NT2/D1 (cell line): ENCODE measurements around the gene SPIB.

Source experiments
- DNase-seq: peaks from one replicate; pipeline ENCODE4 v3.0.0-alpha.2; 2011; ENCODE audit warnings: low read depth, low spot score
- H3K27me3 ChIP-seq: 2 replicates; pipeline ENCODE4 v1.6.0; 2011; ENCODE audit warnings: mild to moderate bottlenecking; ENCODE audit not compliant: insufficient read length, insufficient read depth
- H3K36me3 ChIP-seq: 2 replicates; pipeline ENCODE4 v1.6.1; 2011; ENCODE audit warnings: mild to moderate bottlenecking, low read length, mixed read lengths; ENCODE audit not compliant: insufficient read depth, insufficient read length
- H3K4me1 ChIP-seq: 2 replicates; pipeline ENCODE4 v1.5.1; 2011; ENCODE audit not compliant: insufficient read depth, insufficient read length
- H3K4me3 ChIP-seq: 2 replicates; pipeline ENCODE4 v1.5.1; 2011; ENCODE audit warnings: low read depth; ENCODE audit not compliant: insufficient read length
- H3K9ac ChIP-seq: 2 replicates; pipeline ENCODE4 v1.6.0; 2011; ENCODE audit warnings: low read depth; ENCODE audit not compliant: insufficient read length
- H3K9me3 ChIP-seq: 2 replicates; pipeline ENCODE4 v1.5.1; 2011; ENCODE audit warnings: mild to moderate bottlenecking, low read length; ENCODE audit not compliant: insufficient read depth
- SUZ12 ChIP-seq: IDR thresholded peaks from 2 replicates; pipeline ENCODE4 v1.6.1; 2011; ENCODE audit not compliant: insufficient read length, insufficient read depth; ENCODE audit errors: extremely low read depth
- YY1 ChIP-seq: IDR thresholded peaks from 2 replicates; pipeline ENCODE4 v1.6.1; 2011; ENCODE audit not compliant: insufficient read length, insufficient read depth
- ZNF274 ChIP-seq: IDR thresholded peaks from 2 replicates; pipeline ENCODE4 v1.6.1; 2011; ENCODE audit warnings: mild to moderate bottlenecking, low read depth, low read length

SPIB gene

DNA sequence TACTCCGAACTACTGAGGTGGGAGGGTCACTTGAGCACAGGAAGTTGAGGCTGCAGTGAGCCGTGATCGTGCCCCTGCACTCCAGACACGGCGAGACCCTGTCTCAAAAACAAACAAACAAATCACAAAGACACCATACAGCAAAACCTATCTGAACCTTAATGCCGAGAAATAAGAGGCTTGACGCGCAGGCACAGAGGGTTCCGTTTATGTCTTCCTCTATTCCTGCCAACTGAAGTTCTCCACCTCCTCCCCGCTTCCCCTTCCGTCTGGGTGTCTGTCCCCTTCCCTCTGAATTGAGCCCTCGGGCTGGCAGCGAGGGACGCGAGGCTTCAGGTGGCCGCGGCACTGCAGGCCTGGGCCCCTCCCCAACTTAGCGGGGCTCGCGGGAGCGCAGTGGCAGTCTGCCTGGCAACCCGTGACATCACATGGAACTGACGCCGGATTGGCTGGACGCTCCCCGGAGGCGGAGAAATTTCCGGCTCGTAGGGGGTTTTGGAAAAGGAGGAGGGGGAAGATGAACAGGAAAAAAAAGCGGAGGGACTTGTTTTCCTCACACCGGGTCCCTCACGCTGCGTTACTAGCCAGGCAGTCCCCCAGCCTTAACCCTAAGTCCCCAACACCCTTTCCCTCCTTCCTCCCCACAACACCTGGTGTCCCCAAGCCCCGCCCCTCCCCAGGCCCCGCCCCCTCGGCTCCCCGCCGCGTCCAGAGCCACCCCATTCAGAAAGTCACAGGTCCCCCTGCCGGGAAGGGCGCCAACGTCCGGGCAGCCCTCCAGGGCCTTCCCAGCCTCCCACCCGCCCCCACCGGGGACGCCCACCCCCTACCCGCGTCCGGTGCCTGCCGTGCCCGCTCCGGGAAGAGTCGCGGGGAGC, 12.8 kb downstream of the SPIB start:
- Histone ChIP-seq H3K36me3 (no peaks in the 10 kb centered on the region), H3K9ac (peak overlapping the region; percentile 74), H3K9me3 (no peaks in the 10 kb centered on the region), H3K4me1 (peaks cover 7% of the 10 kb centered on the region), H3K4me3 (peak overlapping the region; percentile 47), H3K27me3 (no peaks in the 10 kb centered on the region)
- no peak for TF ChIP-seq YY1
- TF ChIP-seq SUZ12, result no peak
- TF ChIP-seq ZNF274, result no peak
- peak; percentile 56 for DNase-seq

DNA sequence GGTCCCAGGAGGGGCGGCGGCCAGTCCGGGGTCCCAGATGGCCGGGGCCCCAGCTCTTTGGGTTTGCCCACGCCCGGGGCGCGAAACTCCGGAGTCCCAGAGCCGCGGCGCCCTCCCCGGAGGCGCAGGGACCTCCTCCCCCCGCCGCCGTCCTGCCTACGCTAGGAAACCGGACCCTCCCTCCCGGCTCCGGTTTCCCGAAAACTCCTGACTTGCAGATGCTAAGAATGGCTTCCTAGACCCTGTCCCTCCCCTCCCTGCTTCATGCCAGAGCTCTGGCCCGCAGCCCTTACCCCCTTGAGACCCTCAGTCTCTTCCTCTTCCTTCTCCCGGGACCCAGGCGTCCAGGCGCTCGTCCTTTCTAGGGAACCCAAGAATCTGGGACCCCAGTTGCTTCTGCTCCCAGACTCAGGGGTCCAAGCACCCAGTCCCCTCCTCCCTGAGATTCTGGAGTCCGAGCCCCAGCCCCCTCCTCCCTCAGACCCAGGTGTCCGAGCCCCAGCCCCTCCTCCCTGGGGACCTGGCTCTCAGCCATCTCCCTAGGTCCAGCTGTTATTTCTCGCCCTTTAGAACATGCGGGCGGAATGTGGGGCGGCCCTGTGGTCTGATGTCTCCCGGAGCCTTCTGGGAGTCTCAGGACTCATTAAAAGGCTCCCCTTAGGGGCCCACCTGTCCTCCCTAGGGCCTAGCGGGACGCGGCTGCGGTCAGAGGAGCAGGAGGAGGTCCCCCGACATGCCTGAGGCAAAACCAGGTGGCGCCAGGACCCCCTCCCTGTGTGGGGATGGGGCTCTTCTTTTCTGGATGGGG, 13.7 kb downstream of the SPIB start, which contains the start of gene MYBPC2:
Gene MYBPC2, plus strand, starts transcription at position 672 of the 808 bp plus-strand sequence. Its CDS starts 62 bp downstream, at position 734.
- no peaks in the 10 kb centered on the region for H3K27me3 ChIP-seq
- no peaks in the 10 kb centered on the region for H3K9me3 ChIP-seq
- H3K9ac ChIP-seq, result peak within 1 kb of the TSS; percentile 74
- no peaks in the 10 kb centered on the region for H3K36me3 ChIP-seq
- TF ChIP-seq ZNF274, result no peak
- TF ChIP-seq SUZ12, result no peak
- TF ChIP-seq YY1, result no peak
- H3K4me1 ChIP-seq, result peaks cover 7% of the 10 kb centered on the region
- H3K4me3 ChIP-seq, result peak within 1 kb of the TSS; percentile 47
- no peak for DNase-seq

- TF ChIP-seq YY1 (no peak), ZNF274 (no peak), SUZ12 (no peak)
- Histone ChIP-seq H3K27me3 (no peaks in the 10 kb centered on the region), H3K9ac (no peak overlapping the region), H3K9me3 (no peaks in the 10 kb centered on the region), H3K4me3 (no peak overlapping the region), H3K4me1 (peaks cover 7% of the 10 kb centered on the region), H3K36me3 (no peaks in the 10 kb centered on the region)
- DNase-seq, result no peak
Measured at GRCh38 chr19:50433201-50434180, 14.8 kb downstream of the SPIB start.

DNA sequence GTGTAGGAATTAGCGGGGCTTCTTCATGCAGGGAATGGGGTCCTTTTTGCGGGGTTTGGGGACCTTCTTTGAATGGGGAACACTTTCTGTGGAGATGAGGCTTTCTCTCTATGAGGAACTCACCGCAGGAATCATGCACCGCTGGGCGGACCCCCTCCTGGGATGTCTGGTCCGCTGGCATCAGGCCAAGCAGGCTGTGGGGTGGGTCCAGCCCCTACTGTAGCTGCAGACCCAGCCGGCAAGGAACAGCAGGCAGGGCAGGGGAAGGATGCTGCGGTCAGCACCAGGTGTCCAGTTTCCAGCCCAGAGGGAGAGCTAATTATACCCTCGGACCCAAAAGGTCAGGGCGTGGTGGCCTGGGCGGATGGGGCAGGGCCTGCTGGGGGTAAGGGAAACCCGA, 15.8 kb downstream of the SPIB start:
- Histone ChIP-seq H3K4me3 (no peak overlapping the region), H3K9ac (no peak overlapping the region), H3K36me3 (no peaks in the 10 kb centered on the region), H3K9me3 (no peaks in the 10 kb centered on the region), H3K4me1 (peaks cover 7% of the 10 kb centered on the region), H3K27me3 (no peaks in the 10 kb centered on the region)
- no peak for DNase-seq
- TF ChIP-seq YY1 (no peak), ZNF274 (no peak)

- Histone ChIP-seq H3K27me3 (no peaks in the 10 kb centered on the region), H3K9ac (no peak overlapping the region), H3K4me3 (no peak overlapping the region), H3K4me1 (peaks cover 7% of the 10 kb centered on the region), H3K9me3 (no peaks in the 10 kb centered on the region), H3K36me3 (no peaks in the 10 kb centered on the region)
- no peak for DNase-seq
- TF ChIP-seq SUZ12 (no peak), ZNF274 (no peak), YY1 (no peak)
Measured at GRCh38 chr19:50435221-50435620, 16.5 kb downstream of the SPIB start.

GRCh38 chr19:50435627-50436026, 16.9 kb downstream of the SPIB start:
- H3K9ac ChIP-seq, result no peak overlapping the region

More at GRCh38 chr19:50435627-50436026, 16.9 kb downstream of the SPIB start:
- Histone ChIP-seq H3K27me3 (no peaks in the 10 kb centered on the region), H3K9me3 (no peaks in the 10 kb centered on the region), H3K4me3 (no peak overlapping the region), H3K36me3 (no peaks in the 10 kb centered on the region), H3K4me1 (peaks cover 7% of the 10 kb centered on the region)
- no peak for DNase-seq
- no peak for TF ChIP-seq YY1
- no peak for TF ChIP-seq ZNF274
- TF ChIP-seq SUZ12, result no peak
